HG03039 (cell line): Measurements from ENCODE around the gene JAGN1.
"Not testable (repeated sequence)": the region's sequence is repeated elsewhere in the genome, so short reads cannot be mapped to it uniquely, and the experiment has no call there.

Experiments used
- ATAC-seq: cut with Tn5 transposase; IDR thresholded peaks from one replicate; pipeline ENCODE4 v1.9.1; 2021; ENCODE audit warnings: mild to moderate bottlenecking, moderate library complexity; ENCODE audit not compliant: unreplicated experiment

Gene JAGN1

DNA sequence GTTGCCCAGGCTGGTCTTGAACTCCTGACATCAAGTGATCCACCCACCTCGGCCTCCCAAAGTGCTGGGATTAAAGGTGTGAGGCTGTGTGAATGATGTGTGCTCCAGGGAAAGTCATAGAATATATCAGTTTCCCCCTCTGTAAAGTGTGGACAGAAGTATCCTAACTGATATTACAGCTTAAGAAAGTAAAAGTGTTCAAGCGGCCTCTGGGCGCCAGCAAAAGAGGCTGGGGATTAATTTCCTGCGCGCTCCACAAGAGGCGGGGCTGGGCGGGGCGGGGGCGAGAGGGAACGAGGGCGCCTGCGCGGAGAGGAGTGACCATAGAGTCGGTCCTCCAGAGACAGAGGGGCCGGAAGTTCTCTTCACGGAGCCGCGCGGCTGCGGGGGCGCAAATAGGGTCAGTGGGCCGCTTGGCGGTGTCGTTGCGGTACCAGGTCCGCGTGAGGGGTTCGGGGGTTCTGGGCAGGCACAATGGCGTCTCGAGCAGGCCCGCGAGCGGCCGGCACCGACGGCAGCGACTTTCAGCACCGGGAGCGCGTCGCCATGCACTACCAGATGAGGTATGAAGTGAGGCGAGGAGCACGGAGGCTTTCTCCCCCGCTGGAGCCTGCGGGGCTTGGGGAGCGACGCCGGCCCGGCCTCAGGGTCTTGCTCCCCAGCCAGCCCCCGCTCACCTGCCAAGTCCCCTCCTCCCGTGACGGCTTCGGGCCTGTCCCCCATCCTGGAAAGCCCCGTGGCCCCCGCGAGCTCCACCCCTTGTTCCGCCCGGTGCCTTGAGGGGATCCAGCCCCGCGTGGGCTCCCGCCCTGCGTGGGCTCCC, at the start of gene JAGN1:
Gene JAGN1 (plus strand): TSS at position 362 of the 823 bp plus-strand sequence. CDS start 113 bp downstream, at position 475.
- ATAC-seq, result peak; percentile 66

GRCh38 chr3:9841015-9841414, 49.4 kb upstream of the JAGN1 start:
- no peak for ATAC-seq

DNA sequence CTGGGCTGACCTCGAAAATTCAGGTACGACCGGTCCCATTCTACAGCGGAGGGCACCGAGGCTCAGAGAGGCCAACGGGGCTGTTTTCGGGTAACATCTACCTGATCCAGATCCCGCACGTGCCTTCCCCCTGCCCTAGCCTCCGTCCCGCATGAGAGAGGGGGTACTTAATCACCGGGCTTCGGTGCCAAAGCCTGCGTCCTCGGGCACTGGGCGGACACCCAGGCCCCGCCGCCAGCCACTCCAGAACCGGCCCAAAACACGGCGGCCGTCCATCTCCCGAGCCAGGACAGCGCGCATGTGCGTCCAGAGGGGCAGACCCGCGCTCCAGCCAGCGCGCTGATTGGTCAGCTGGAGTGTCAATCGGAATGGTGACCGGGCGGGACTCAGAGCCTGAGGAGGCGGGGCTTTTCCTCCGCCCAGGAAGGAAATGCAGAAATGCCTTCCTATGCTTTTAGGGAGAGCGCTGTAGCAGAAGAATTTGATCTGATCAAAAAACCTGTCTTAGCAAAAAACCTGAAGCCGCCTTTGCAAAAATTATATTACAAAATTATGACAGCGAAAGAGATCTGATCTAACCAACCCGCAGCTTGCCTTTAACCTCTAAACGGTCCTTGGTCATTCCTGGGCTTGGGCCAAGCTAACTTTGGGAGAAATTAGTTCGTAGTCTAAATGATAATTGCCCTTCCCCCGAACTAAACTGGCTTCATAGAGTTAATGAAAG, 46.5 kb upstream of the JAGN1 start, which contains the start of gene RPUSD3:
Gene RPUSD3 (minus strand): TSS at position 294 of the 724 bp plus-strand sequence. CDS start 18 bp downstream, at position 276.
- ATAC-seq, result peak; percentile 98

DNA sequence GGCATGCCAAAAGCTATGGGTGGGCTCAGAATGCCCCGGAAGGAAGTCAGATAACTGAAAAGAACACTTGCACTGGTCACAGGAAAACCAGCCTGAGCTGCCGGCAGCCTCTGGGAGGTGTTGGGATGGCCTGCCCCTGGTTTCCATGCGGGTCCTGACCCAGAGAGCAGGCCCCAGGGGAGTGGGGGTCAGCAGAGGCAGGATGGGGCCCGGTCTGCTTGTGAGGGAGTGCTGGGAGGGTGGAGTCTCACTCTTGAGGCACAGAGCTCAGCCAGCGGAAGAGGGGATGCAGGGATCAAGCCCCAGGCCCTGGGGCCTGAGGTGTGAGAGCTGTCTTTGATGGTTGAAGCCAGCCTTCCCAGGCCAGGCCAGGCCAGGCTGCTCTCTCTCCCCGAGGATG, 44.2 kb upstream of the JAGN1 start:
- no peak for ATAC-seq

GRCh38 chr3:9846931-9847488, 43.4 kb upstream of the JAGN1 start:
- no peak for ATAC-seq

DNA sequence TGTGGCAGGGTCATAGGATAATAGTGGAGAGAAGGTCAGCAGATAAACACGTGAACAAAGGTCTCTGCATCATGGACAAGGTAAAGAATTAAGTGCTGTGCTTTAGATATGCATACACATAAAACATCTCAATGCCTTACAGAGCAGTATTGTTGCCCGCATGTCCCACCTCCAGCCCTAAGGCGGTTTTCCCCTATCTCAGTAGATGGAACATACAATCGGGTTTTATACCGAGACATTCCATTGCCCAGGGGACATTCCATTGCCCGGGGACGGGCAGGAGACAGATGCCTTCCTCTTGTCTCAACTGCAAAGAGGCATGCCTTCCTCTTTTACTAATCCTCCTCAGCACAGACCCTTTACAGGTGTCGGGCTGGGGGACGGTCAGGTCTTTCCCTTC, 42.5 kb upstream of the JAGN1 start:
- not testable (repeated sequence) for ATAC-seq

- ATAC-seq, result not testable (repeated sequence)
Measured at GRCh38 chr3:9848860-9849259, 41.5 kb upstream of the JAGN1 start.

DNA sequence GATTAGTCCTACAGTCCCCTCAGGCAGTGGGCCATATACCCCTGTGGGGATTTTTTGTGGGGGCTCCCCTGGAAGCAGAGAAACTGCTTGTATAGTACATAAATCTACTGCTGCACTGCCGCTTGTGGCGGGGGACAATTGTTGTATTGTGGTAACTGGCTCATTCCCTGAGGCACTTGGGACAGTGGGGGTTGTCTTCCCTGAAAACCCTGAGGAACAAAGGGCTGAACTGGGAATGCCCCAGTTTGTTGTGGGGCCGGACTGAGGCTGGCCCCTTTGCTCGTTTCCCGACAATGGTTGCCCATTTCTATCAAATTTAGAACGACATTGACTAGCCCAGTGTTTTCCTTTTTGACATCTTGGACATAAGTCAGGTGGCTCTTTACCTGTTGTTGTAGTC, 39.0 kb upstream of the JAGN1 start:
- ATAC-seq, result not testable (repeated sequence)

- ATAC-seq, result not testable (repeated sequence)
Measured at GRCh38 chr3:9851926-9852325, 38.5 kb upstream of the JAGN1 start.

DNA sequence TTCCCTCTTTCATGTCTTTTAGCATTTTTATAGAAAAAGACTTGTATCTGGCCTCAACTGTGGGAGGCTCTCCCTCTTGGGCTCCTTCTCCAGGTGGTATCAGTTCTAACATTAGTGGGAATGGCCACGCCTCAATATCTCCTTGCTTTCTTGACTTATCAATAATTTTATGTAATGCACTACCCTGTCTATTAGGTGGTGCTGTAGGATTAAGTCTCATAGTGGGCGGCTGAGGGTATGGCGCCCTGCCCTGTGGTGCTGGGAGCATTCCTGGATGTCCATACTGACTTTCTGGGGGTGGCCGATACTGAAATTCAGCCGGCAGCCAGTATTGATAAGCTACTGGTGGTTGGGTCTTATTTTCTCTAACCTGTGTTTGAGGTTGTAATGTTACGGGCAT, 37.9 kb upstream of the JAGN1 start:
- no peak for ATAC-seq

DNA sequence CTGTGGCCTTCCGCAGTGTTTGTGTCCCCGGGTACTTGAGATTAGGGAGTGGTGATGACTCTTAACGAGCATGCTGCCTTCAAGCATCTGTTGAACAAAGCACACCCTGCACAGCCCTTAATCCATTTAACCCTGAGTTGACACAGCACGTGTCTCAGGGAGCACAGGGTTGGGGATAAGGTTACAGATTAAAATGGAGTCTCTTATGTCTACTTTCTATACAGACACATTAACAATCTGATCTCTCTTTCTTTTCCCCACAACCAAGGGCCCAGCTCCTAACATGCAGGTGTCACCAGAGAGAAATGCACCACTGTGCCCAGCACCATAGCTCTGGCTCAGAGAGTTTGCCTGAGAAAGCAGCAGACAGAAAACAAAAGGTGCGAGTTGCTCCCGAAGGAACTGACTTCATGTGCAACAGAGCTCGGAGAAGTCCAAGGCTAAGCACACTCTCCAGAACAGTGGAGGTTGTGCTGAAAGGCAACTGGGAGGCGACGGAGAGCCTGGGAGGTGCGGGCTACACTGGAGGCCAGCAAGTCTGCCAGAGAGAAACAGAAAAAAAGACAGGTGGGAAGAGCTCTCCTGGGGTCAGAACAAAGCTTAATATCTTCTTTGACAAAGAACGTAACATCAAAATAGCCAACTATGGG, 36.0 kb upstream of the JAGN1 start:
- ATAC-seq, result not testable (repeated sequence)

DNA sequence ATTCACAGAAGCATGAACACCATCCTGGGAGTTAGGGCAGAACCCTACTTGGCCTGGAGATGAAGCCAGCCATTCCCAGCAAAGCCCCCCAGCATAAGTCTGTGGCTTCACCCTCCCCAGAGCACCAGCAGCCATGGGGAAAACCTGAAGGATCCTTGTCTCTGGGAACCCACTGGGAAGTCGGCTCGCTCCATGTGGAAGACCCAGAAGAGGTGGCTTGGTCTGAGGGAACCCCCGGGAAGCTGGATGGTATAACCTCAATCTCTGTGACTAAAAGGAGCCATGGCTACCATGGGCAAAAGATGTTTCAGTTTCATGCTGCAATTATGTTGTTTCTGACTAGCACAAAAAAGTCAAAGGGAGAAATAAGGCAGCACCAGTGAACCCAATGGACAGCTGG, 34.8 kb upstream of the JAGN1 start:
- ATAC-seq, result no peak

GRCh38 chr3:9859530-9860025, 30.8 kb upstream of the JAGN1 start:
- ATAC-seq, result no peak

DNA sequence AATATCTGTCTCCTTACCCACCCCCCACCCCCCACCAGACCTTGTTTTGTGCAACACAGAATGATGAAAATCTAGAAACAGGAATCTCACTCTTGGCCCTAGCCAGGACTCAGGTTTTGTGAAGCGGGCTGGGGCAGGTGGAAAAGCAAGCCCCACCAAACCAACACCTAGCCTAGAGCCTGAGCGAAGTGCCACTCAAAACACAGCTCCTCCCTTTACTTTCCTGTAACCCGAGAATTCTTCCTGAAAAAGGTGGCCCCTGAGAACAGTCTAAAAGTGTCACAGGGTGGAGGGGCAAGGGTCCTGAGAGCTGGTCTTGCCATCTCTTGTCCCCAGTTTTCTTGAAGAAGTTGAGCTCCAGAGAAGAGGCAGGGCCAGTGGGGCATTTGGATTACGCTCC, 29.2 kb upstream of the JAGN1 start:
- ATAC-seq, result no peak

DNA sequence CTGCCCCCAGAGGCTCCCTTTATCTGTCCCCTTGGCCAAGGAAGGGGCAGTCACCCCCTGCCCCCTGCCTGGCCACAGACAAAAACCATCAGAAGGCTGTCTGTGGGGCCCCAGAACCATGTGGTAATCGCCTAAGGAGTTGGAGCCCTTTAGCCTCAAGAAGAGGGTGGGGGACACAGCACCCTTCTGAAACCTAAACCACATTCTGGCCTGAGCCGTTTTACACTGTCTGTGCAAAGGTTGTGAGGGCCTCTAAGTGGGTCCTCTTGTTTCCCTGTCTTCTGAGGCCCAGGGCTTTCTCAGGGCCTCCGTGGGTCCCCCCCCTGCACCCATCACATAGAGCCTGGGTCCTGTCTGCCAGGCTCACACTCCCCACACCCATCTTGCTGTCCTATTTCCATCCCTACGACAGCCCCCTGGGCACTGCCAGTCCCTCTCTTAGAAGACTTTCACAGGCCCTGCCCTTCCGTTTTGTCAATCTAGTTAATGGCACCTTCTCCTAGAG, 28.7 kb upstream of the JAGN1 start:
- no peak for ATAC-seq

- ATAC-seq, result no peak
Measured at GRCh38 chr3:9862391-9863057, 27.9 kb upstream of the JAGN1 start.

- ATAC-seq, result no peak
Measured at GRCh38 chr3:9863058-9863772, 27.2 kb upstream of the JAGN1 start.

GRCh38 chr3:9864200-9864927, 26.0 kb upstream of the JAGN1 start:
- ATAC-seq, result no peak

GRCh38 chr3:9865125-9865637, 25.2 kb upstream of the JAGN1 start:
- not testable (repeated sequence) for ATAC-seq
